Esophagus (tissue), 2 donors: ENCODE results near the gene DLGAP1. TPM values are rescaled to one million over a fixed set of nuclear protein-coding genes. Genes with fewer than 3 reads are reported as not detected.
"Not testable (repeated sequence)": the region's sequence is repeated elsewhere in the genome, so short reads cannot be mapped to it uniquely, and the experiment has no call there.

Experiments used
- H3K27ac ChIP-seq, 2 donors: one replicate each; pipeline ENCODE4 v1.5.1; 2013; ENCODE audit warnings: low read depth in 2 of 2, mild to moderate bottlenecking in 2 of 2, inconsistent platforms in 1 of 2, low read length in 1 of 2, moderate library complexity in 1 of 2
- H3K27me3 ChIP-seq, 2 donors: one replicate each; pipeline ENCODE4 v1.6.1; 2013; ENCODE audit warnings: low read length in 2 of 2, control low read depth in 1 of 2, mild to moderate bottlenecking in 1 of 2; ENCODE audit not compliant: insufficient read depth in 2 of 2, control insufficient read depth in 1 of 2
- H3K36me3 ChIP-seq, 2 donors: one replicate each; pipeline ENCODE4 v1.6.1; 2013; ENCODE audit warnings: low read length in 1 of 2; ENCODE audit not compliant: control insufficient read depth in 2 of 2, insufficient read depth in 2 of 2
- H3K4me1 ChIP-seq, 2 donors: one replicate each; pipeline ENCODE4 v1.6.1; 2013; ENCODE audit warnings: low read length in 1 of 2; ENCODE audit not compliant: control insufficient read depth in 2 of 2, insufficient read depth in 2 of 2
- H3K4me3 ChIP-seq, 2 donors: one replicate each; pipeline ENCODE4 v1.5.1; 2013; ENCODE audit warnings: low read length in 2 of 2, mild to moderate bottlenecking in 2 of 2, low read depth in 1 of 2, moderate library complexity in 1 of 2
- H3K9me3 ChIP-seq, 2 donors: one replicate each; pipeline ENCODE4 v1.6.1; 2013; ENCODE audit warnings: mild to moderate bottlenecking in 2 of 2, low read depth in 1 of 2, low read length in 1 of 2, moderate library complexity in 1 of 2; ENCODE audit not compliant: control insufficient read depth in 2 of 2, insufficient read depth in 1 of 2
- WGBS, 2 donors: extraction: QIAGEN DNeasy Blood & Tissue Kit; methylation state at CpG; one replicate each; pipeline ENCODE4 v1.1.7; 2013; 5-methylcytosine and 5-hydroxymethylcytosine counted together
- polyA plus RNA-seq, 2 donors: library from polyadenylated mRNA; stranded (reverse); fragments of 200-250 nt; gene quantifications; one replicate each; pipeline ENCODE4 v1.2.3, GENCODE V29; 2013
- donor health status: healthy with polysubstance abuse.
- donor health status: Bipolar disorder and iron deficiency.

Gene DLGAP1
- polyA plus RNA-seq, 2 donors, result 0.47 to 0.59 TPM

GRCh38 chr18:4311945-4312344 lies 143.2 kb downstream of the DLGAP1 start:
- H3K36me3 ChIP-seq, H3K27ac ChIP-seq, H3K4me3 ChIP-seq, H3K27me3 ChIP-seq, H3K4me1 ChIP-seq, H3K9me3 ChIP-seq: not testable (repeated sequence)
- 88 to 90% methylated on average over 4 of the region's 4 CpGs for WGBS, 2 donors

- H3K27me3 ChIP-seq, result no peaks in the 10 kb centered on the region
- WGBS, 2 donors, result 72 to 73% methylated on average over 1 of the region's 1 CpG
- no peak overlapping the region for H3K4me3 ChIP-seq
- no peaks in the 10 kb centered on the region for H3K4me1 ChIP-seq
- no peak overlapping the region for H3K27ac ChIP-seq
- H3K36me3 ChIP-seq, result no peaks in the 10 kb centered on the region
- no peaks in the 10 kb centered on the region for H3K9me3 ChIP-seq
Observed at GRCh38 chr18:4311136-4311535, 144.0 kb downstream of the DLGAP1 start.

- H3K27ac ChIP-seq, result no peak overlapping the region
- 84 to 89% methylated on average over 5 of the region's 5 CpGs for WGBS, 2 donors
- H3K4me1 ChIP-seq, result no peaks in the 10 kb centered on the region
- no peaks in the 10 kb centered on the region for H3K27me3 ChIP-seq
- H3K36me3 ChIP-seq, result no peaks in the 10 kb centered on the region
- no peak overlapping the region for H3K4me3 ChIP-seq
- H3K9me3 ChIP-seq, result no peaks in the 10 kb centered on the region
Observed at GRCh38 chr18:4309227-4309626, 145.9 kb downstream of the DLGAP1 start.

- Histone ChIP-seq H3K36me3 (no peaks in the 10 kb centered on the region), H3K27me3 (no peaks in the 10 kb centered on the region), H3K4me3 (no peak overlapping the region), H3K9me3 (no peaks in the 10 kb centered on the region), H3K4me1 (no peaks in the 10 kb centered on the region), H3K27ac (no peak overlapping the region)
- WGBS, 2 donors, result 54 to 70% methylated on average over 5 of the region's 5 CpGs
Observed at GRCh38 chr18:4308576-4308975, 146.5 kb downstream of the DLGAP1 start.

GRCh38 chr18:4299395-4299794 lies 155.7 kb downstream of the DLGAP1 start:
- H3K4me1 ChIP-seq, result no peaks in the 10 kb centered on the region
- H3K36me3 ChIP-seq, result no peaks in the 10 kb centered on the region
- peaks cover 0 to under 1% of the 10 kb centered on the region in 2 donors for H3K9me3 ChIP-seq
- H3K4me3 ChIP-seq, result no peak overlapping the region
- H3K27me3 ChIP-seq, result no peaks in the 10 kb centered on the region
- H3K27ac ChIP-seq, result no peak overlapping the region

GRCh38 chr18:4293337-4293736 lies 161.8 kb downstream of the DLGAP1 start:
- WGBS, 2 donors, result 98 to 100% methylated on average over 1 of the region's 1 CpG
- H3K4me3 ChIP-seq, result no peak overlapping the region
- no peak overlapping the region for H3K27ac ChIP-seq
- H3K27me3 ChIP-seq, result no peaks in the 10 kb centered on the region
- H3K4me1 ChIP-seq, result no peaks in the 10 kb centered on the region
- H3K9me3 ChIP-seq, result peaks cover 0 to 3% of the 10 kb centered on the region in 2 donors
- no peaks in the 10 kb centered on the region for H3K36me3 ChIP-seq

- H3K4me1 ChIP-seq, result no peaks in the 10 kb centered on the region
- no peaks in the 10 kb centered on the region for H3K27me3 ChIP-seq
- no peak overlapping the region for H3K4me3 ChIP-seq
- WGBS, 2 donors, result 77 to 88% methylated on average over 2 of the region's 2 CpGs
- peaks cover 0 to 3% of the 10 kb centered on the region in 2 donors for H3K9me3 ChIP-seq
- no peak overlapping the region for H3K27ac ChIP-seq
- no peaks in the 10 kb centered on the region for H3K36me3 ChIP-seq
Observed at GRCh38 chr18:4292696-4293095, 162.4 kb downstream of the DLGAP1 start.

GRCh38 chr18:4287340-4287739 lies 167.8 kb downstream of the DLGAP1 start:
- H3K36me3 ChIP-seq, H3K9me3 ChIP-seq, H3K4me3 ChIP-seq, H3K4me1 ChIP-seq, H3K27me3 ChIP-seq, H3K27ac ChIP-seq: not testable (repeated sequence)
- WGBS, 2 donors, result 88 to 91% methylated on average over 3 of the region's 3 CpGs

- no peaks in the 10 kb centered on the region for H3K9me3 ChIP-seq
- WGBS, 2 donors, result 69 to 78% methylated on average over 5 of the region's 5 CpGs
- no peak overlapping the region for H3K27ac ChIP-seq
- H3K4me3 ChIP-seq, result no peak overlapping the region
- H3K27me3 ChIP-seq, result no peaks in the 10 kb centered on the region
- no peaks in the 10 kb centered on the region for H3K4me1 ChIP-seq
- H3K36me3 ChIP-seq, result no peaks in the 10 kb centered on the region
Observed at GRCh38 chr18:4286256-4286655, 168.9 kb downstream of the DLGAP1 start.

- 51 to 55% methylated on average over 3 of the region's 3 CpGs for WGBS, 2 donors
- no peak overlapping the region for H3K4me3 ChIP-seq
Observed at GRCh38 chr18:4285525-4285924, 169.6 kb downstream of the DLGAP1 start.

More at GRCh38 chr18:4285525-4285924, 169.6 kb downstream of the DLGAP1 start:
- no peak overlapping the region for H3K27ac ChIP-seq
- H3K9me3 ChIP-seq, result no peaks in the 10 kb centered on the region
- H3K4me1 ChIP-seq, result no peaks in the 10 kb centered on the region
- no peaks in the 10 kb centered on the region for H3K36me3 ChIP-seq
- no peaks in the 10 kb centered on the region for H3K27me3 ChIP-seq
